GM15510 (cell line): Measurements from ENCODE around the gene EFCAB8.

Experiments
- POLR2A ChIP-seq: IDR thresholded peaks from 3 replicates; pipeline ENCODE4 v1.6.1; 2011; ENCODE audit warnings: borderline replicate concordance; ENCODE audit not compliant: insufficient read length; ENCODE audit errors: extremely low read depth

Gene EFCAB8

DNA sequence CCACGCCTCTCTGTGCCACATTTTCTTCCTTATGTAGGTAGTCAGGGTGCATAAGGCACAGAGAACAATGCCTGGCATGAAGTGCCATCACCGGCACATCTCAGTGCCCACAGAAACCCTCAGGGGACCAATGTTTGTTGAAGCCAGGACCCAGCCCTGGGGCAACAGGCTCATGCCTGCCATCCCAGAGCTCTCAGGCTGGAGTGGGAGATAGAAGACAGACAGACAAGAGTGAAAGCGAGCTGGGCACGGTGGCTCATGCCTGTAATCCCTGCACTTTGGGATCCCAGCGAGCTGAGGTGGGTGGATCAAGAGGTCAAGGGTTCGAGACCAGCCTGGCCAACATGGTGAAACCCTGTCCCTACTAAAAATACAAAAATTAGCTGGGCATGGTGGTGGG, 13.5 kb downstream of the EFCAB8 start:
- TF ChIP-seq POLR2A = no peak

DNA sequence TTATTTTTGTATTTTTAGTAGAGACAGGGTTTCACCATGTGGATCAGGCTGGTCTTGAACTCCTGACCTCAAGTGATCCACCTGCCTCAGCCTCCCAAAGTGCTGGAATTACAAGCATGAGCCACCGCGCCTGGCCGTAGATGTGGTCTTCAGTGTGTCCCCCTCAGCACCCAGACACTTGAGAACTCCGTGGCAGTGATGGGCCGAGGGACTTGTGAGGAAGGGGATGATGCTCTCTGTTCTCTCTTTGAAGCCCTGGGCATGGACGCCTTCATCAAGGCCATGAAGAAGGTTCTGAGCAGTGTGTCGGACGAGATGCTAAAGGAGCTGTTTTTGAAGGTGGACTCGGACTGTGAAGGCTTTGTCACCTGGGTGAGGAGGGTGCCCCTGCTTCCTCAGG, 16.9 kb downstream of the EFCAB8 start:
- TF ChIP-seq POLR2A = no peak

DNA sequence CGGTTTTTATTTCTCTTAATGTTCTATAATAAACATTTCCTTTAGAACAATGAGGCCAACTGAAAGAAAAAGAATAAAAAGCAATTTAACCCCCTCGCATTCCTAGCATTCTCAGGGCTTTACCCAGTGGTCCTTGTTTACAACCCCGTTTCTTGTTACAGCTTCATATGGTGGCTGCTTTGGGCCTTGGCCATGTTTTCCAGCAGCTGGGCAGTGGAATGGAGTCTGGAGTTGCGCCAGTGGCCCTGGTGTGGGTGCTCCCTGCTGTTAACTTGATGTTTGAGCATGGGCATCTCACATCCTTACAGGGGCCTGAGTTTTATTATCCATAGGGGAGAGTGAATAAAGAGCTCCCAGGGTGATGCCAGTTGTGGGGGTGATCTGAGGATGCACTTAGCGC, 18.8 kb downstream of the EFCAB8 start:
- TF ChIP-seq POLR2A = no peak

DNA sequence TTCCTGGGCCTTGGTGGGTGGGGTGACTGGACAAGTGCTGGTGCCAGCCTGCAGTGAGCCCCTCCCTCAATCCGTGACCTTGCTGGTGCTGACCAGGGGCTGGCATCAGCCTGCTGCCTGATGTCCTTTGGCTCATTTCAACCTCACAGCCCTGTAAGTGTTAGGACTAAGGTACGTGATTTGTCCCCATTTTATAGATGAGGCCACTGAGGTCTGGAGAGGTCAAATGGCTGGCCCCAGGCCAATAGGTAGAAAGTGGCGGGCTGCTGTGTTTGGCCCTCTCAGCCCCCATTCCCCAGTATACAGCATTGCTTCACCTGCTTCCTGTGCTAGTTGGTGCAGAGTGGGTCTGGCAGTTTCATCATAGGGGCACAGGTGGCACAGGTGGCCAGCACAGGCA, 20.1 kb downstream of the EFCAB8 start:
- no peak for TF ChIP-seq POLR2A

DNA sequence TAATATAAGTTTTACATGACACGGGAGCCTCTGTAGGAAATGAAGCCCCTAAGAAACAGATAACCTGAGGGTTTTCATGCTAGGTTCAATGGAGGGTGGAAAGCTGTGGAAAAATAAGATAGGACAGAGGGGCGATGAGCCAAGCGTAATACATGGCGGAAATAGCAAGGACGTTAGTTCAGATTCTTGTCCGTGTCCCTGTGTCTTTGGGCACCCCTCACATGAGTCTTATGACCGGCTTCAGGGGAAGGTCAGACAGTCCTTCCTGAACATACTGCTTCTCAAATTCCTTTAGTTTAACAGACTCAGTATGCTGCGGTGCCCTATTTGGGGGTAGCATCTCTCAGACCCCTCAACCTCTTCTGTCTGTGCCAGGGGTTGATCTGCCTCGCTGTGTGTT, 20.8 kb downstream of the EFCAB8 start:
- no peak for TF ChIP-seq POLR2A

DNA sequence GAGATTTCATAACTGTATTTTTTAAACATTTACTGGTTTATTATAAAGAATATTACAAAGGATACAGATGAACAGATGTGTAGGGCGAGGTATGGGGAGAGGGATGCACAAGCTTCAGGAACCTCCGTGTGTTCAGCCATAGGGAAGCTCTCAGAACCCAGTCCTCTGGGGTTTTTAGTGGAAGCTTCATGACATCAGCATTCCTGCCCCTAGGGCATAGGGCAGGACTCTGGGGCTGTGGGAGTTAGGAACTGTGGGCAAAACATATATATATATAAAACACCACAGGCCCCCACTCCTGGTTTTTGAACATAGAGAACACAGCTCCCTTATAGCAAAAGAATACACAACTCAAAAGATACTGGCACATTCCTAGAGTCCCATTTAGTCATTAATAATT, 21.9 kb downstream of the EFCAB8 start:
- TF ChIP-seq POLR2A = no peak

DNA sequence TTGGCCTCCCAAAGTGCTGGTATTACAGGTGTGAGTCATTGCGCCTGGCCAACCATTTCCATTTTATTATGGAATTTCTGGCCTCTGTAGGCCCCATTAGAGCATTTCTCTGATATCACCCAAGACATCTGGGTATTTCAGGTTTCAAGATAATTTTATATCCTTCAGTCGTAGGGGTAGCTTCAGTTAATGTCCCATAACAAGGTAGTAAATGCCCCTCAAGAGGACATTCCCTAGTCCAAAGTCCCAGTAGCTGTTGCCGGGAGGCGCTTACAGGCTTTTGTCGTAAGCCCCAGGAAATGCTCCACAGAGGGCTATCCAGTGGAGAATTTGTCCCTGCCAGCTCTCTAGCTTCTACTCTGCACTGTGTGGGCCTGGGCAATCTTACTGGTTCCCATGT, 24.4 kb downstream of the EFCAB8 start:
- no peak for TF ChIP-seq POLR2A

DNA sequence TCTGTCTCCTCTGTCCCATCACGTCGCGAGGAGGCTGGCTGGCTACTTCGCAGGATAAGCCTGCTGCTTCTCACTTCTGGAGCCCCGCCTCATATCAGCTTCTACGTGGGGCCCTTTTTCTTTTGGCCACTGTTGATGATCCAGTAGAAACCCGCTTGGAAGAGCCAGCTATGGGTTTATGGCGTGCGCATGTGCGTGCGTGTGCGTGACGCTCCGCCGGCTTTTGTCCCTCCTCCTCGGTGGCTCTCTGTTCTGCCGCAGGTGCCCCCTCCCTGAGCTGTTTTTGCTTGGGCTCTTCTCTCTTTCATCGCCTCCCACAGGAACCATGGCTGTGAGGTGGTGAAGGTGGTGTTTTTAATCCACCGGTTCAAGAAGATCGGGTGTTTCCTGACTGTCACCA, 26.5 kb downstream of the EFCAB8 start:
- no peak for TF ChIP-seq POLR2A

DNA sequence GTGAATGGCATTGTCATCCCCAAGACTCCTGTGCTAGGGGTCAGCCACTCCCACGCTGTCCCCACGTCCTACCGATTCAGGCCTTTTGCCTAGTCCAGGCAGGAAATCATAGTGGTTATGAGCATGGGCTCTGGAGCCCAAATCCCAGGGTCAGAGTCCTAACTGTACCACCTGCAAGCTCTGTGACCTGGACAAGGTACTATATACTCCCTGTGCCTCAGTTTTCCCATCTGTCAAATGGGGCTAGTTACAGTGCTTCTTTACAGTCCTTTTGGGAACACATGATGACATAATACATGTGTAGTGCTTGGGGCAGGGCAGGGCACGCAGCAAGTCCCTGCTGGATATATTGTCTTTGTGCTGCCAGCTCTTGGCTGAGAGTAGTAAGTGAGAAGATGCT, 27.2 kb downstream of the EFCAB8 start:
- no peak for TF ChIP-seq POLR2A

DNA sequence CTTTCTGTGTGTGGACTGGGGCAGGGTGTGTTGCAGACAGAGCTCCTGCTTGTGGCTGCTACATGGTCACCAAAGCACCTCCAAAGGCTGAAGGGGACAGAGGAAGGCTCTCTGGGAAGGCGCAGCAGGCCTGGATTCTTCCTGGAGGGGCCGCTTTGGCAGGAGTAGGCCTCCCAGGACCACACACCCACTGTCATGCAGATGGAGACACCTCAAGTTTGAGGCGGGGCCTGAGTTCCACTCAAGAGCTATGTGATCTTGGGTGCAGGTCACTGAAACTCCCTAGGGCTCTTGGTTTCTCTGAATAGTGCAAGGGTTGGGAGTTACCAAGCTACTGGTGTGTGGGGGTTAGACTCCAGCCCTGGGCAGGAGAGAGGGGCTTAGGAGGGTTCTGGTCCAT, 27.9 kb downstream of the EFCAB8 start:
- TF ChIP-seq POLR2A = no peak

DNA sequence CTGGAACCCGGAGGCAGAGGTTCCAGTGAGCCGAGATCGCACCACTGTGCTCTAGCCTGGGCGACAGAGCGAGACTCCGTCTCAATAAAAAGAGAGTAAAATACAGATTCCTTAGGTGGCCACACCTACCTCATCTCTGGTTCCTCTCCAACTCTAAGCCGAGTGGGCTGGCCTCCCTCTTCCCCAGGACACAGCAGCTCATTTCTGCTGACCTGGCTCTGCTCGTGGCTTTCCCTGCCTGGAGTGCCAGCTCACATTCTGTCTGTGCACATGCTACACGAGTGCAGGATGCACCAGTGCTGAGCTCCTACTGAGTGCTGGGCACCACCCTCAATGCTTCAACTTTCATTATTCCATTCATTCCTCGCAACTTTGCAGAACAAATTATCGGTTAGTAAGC, 28.8 kb downstream of the EFCAB8 start:
- TF ChIP-seq POLR2A = no peak

DNA sequence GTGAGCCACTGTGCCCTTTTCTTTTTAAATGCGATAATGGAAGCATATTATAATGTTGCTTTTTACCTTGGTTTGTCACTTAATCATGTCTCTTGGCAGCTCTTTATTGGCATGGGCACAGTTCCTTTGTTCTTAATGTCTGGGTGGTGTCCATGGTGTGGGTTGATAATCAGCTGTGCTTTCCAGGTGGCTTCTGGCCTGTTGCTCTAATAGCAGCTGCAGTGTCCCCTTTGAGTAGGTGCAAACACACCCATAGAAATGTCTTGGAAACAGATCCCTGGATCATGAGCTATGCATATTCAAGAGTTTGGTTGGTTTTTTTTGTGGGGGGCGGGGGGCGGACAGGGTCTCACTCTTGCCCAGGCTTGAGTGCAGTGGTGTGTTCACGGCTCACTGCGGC, 29.9 kb downstream of the EFCAB8 start:
- TF ChIP-seq POLR2A = no peak

DNA sequence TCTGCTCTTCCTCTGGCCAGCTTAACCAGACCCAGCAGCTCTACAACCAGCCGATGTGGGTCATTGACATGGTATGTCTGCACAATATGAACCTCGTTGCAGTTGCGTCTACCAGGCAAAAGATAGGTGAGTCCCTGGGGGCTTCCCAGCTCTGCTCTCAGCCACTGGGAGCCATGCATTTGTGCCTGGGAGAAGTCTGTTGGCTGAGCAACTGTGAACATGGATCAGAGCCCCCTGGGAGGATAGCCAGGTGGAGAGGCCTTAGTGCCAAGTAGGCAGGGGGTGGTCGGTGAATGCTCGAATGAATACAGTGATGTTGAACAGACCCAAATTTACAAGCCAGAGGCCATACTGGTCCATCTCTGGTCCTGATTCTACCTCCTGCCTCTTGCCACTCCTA, 30.6 kb downstream of the EFCAB8 start:
- no peak for TF ChIP-seq POLR2A

DNA sequence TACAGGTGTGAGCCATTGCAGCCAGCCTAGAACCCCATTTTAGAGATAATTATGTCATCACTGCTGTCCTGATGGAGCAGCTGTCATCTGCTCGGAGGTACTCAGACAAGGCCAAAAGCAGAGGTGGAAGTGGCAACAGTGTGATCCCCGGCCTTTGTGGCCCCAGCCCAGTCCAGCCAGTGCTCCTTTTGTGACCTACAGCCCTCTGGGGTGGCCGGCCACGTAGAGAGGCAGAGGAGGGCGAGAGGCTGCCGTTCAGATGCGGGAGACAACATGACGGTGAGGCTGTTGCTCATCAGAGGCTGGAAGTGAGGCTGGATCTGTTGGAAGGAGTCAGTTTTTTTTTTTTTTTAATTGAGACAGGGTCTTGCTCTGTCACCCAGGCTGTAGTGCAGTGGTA, 32.8 kb downstream of the EFCAB8 start:
- TF ChIP-seq POLR2A = no peak

DNA sequence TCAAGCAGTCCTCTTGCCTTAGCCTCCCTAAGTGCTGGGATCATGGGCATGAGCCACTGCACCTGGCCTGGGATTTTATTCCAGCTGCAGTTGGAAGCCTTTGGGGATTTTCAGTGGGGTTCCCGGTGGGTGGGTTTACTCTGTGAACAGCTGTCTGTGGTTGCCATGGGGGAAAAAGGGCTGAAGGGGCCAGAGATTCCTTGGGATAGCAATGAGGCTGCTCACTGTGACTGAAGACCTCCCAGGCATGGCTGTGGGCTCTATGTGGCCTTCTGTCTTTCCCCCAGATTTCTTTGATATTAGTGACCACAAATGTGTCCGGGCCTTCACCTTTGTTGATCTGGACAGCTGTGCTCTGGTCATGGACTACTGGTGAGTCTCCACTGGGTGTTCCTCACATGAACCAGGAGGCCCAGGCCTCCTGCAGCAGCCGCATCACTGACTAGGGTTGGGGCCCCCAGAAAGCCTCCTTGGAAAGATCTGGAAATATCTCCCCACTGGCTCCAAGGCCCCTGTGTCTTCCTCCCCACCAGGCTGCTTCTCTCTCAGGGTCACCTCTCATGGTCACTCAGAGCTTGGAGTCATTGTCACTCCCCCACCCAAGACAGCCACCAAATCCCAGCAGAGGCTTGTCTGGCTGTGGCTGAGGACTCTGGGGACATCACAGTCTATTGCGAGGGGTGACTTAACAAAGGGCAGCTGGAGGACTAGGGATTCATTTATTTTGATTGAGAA, 33.4 kb downstream of the EFCAB8 start:
- TF ChIP-seq POLR2A = no peak

DNA sequence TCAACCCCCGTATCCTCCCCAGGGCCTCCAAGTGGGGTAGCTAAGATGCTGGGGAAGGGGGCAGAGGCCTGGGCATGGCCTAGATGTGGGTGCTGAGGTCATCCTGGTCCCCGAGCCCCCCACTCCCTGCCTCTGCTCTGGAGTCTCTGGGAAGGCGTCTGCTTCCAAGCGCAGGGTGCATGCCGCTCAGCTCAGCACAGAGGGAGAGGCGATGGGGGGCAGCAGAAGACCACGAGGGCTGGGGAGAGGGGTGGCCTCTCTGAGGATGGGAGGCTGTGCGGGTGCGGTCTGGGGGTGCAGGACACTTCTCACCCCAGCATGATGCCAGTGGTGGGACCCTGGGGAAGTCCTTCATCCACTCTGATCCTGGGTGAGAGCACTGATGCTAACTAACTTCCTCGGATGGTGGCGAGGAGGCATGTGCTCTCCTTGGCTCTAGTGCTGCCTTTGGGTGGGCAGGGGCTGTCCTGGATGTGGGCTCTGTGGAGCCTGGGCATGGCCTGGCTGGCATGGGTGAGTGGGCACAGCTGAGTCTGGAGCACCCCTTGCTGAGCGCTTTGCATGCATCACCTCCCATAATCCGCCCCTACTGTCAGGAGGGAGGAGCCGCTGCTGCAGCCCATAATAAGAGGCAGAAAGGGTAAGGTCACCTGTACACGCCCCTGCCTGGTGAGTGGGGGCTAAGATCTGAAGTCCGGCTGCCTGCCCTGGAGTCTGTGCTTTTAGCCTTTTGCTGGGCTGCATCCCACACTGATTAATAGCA, 34.7 kb downstream of the EFCAB8 start:
- TF ChIP-seq POLR2A = no peak
